Progenitor cell of endocrine pancreas (in vitro differentiated cells): ENCODE data around the gene GSTM4. TPM values are rescaled to one million over a fixed set of nuclear protein-coding genes. Genes with fewer than 3 reads are reported as not detected.

Source experiments
- DNase-seq: peaks from one replicate; pipeline ENCODE4 v3.0.0; 2021; ENCODE audit warnings: low spot score; ENCODE audit not compliant: unreplicated experiment
- H3K27ac Mint-ChIP-seq: 2 replicates; pipeline ENCODE4 v1.8.0; 2021; ENCODE audit warnings: mild to moderate bottlenecking, moderate library complexity, mixed read lengths
- H3K27me3 Mint-ChIP-seq: 2 replicates; pipeline ENCODE4 v1.8.0; 2021; ENCODE audit warnings: mixed read lengths
- H3K36me3 Mint-ChIP-seq: 2 replicates; pipeline ENCODE4 v1.8.0; 2022; ENCODE audit warnings: mixed read lengths; ENCODE audit not compliant: insufficient read depth
- H3K4me1 Mint-ChIP-seq: 2 replicates; pipeline ENCODE4 v1.8.0; 2021; ENCODE audit warnings: low read depth, mixed read lengths
- H3K4me3 Mint-ChIP-seq: 2 replicates; pipeline ENCODE4 v1.8.0; 2021; ENCODE audit warnings: low read depth, mild to moderate bottlenecking, moderate library complexity, mixed read lengths
- H3K9me3 Mint-ChIP-seq: 2 replicates; pipeline ENCODE4 v1.8.0; 2021; ENCODE audit warnings: low read depth, mixed read lengths
- total RNA-seq: library from RNA; stranded (reverse); gene quantifications from 2 replicates; pipeline ENCODE4 v1.2.1, GENCODE V29; 2021
- TF ChIP-seq, protein P1 (sequence below): fragments of 200-600 bp; sonication (generic); IDR thresholded peaks from one replicate; pipeline ENCODE4 v1.5.0; 2021; ENCODE audit warnings: antibody characterized with exemption, mild to moderate bottlenecking; ENCODE audit not compliant: unreplicated experiment

The GSTM4 gene
- total RNA-seq, 1 donor from 2014 or later: 21.0 TPM

DNA sequence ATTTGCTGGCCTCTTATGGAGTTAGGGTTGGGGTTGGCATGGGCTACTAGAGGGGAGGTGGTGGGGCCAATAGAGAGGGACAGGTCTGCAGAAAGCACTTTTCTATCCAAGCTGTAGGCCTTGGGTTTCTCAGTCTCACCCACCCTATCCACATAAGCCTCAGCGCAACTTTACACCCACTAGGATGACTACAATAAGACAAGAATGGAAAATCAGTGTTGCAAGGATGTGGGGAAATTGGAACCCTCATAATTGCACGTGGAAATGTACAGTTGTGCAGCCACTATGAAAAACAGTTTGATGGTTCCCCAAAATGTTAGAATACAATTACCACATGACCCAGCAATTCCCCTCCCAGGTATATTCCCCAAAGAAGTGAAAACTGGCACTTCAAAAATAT, 14.0 kb upstream of the GSTM4 start:
- Mint-ChIP-seq H3K4me3 (no peak overlapping the region), H3K4me1 (peaks cover 15% of the 10 kb centered on the region), H3K36me3 (peaks cover 2% of the 10 kb centered on the region), H3K27me3 (peaks cover 17% of the 10 kb centered on the region), H3K9me3 (peaks cover 5% of the 10 kb centered on the region), H3K27ac (no peak overlapping the region)
- DNase-seq: no peak
- TF ChIP-seq, protein P1, sequence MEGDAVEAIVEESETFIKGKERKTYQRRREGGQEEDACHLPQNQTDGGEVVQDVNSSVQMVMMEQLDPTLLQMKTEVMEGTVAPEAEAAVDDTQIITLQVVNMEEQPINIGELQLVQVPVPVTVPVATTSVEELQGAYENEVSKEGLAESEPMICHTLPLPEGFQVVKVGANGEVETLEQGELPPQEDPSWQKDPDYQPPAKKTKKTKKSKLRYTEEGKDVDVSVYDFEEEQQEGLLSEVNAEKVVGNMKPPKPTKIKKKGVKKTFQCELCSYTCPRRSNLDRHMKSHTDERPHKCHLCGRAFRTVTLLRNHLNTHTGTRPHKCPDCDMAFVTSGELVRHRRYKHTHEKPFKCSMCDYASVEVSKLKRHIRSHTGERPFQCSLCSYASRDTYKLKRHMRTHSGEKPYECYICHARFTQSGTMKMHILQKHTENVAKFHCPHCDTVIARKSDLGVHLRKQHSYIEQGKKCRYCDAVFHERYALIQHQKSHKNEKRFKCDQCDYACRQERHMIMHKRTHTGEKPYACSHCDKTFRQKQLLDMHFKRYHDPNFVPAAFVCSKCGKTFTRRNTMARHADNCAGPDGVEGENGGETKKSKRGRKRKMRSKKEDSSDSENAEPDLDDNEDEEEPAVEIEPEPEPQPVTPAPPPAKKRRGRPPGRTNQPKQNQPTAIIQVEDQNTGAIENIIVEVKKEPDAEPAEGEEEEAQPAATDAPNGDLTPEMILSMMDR: no peak

GRCh38 chr1:109642626-109643025, 13.3 kb upstream of the GSTM4 start:
- Mint-ChIP-seq H3K36me3 (peaks cover 4% of the 10 kb centered on the region), H3K9me3 (peaks cover 9% of the 10 kb centered on the region), H3K27me3 (peaks cover 17% of the 10 kb centered on the region), H3K4me1 (peaks cover 15% of the 10 kb centered on the region), H3K27ac (no peak overlapping the region), H3K4me3 (no peak overlapping the region)
- TF ChIP-seq, protein P1: no peak
- no peak for DNase-seq

- Mint-ChIP-seq H3K9me3 (peaks cover 11% of the 10 kb centered on the region), H3K27ac (no peak overlapping the region), H3K4me1 (peaks cover 15% of the 10 kb centered on the region), H3K27me3 (peaks cover 17% of the 10 kb centered on the region), H3K36me3 (peaks cover 4% of the 10 kb centered on the region), H3K4me3 (no peak overlapping the region)
- TF ChIP-seq, protein P1: peak; percentile 93
- DNase-seq: peak; percentile 88
Measured at GRCh38 chr1:109643385-109644230, 12.3 kb upstream of the GSTM4 start.

DNA sequence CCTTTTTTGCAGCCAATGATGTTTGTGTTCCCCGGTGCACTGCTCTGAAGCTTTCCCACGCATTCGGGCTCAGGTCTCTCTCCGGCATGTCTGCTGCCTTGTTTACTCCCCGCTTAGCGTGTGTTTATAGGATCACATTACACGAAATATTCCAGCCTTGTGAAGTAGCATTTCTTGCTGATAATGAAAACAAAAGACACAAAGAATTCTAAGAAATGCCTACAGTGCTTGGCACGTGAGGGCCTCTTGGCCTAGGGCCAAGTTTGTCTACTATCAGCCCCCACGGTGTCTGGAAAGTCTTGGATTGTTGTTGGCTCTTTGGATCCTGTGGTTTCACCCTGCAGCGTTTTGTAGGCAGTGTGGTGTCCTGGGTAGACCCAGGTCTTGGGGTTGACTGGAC, 11.2 kb upstream of the GSTM4 start:
- H3K27ac Mint-ChIP-seq: peak overlapping the region; percentile 84
- H3K27me3 Mint-ChIP-seq: peaks cover 17% of the 10 kb centered on the region
- DNase-seq: no peak
- peaks cover 10% of the 10 kb centered on the region for H3K4me1 Mint-ChIP-seq
- TF ChIP-seq, protein P1: no peak
- H3K9me3 Mint-ChIP-seq: peaks cover 11% of the 10 kb centered on the region
- no peak overlapping the region for H3K4me3 Mint-ChIP-seq
- H3K36me3 Mint-ChIP-seq: peaks cover 4% of the 10 kb centered on the region

- H3K36me3 Mint-ChIP-seq: peaks cover 4% of the 10 kb centered on the region
- peaks cover 15% of the 10 kb centered on the region for H3K4me1 Mint-ChIP-seq
- TF ChIP-seq, protein P1: no peak
- DNase-seq: no peak
- H3K9me3 Mint-ChIP-seq: peaks cover 11% of the 10 kb centered on the region
- no peak overlapping the region for H3K27ac Mint-ChIP-seq
- no peak overlapping the region for H3K4me3 Mint-ChIP-seq
- H3K27me3 Mint-ChIP-seq: peaks cover 29% of the 10 kb centered on the region
Measured at GRCh38 chr1:109649491-109649914, 6.4 kb upstream of the GSTM4 start.
